Endothelial cell of umbilical vein (primary cell): ENCODE results near the gene BOD1L1. TPM values are rescaled to one million over a fixed set of nuclear protein-coding genes. Genes with fewer than 3 reads are reported as not detected.

Experiments
- BruUV-seq: library from RNA; stranded (reverse); fragments of 400-500 nt; replicated peaks from 2 replicates; lab custom pipeline; 2021; lab: Mats Ljungman, UMichigan
- CTCF ChIA-PET: fragments of 300-600, 350-600 bp; sonication (Branson Sonifier 250); formaldehyde crosslinking; loops from one replicate; lab custom pipeline; 2021; ENCODE audit warnings: antibody characterized with exemption, inconsistent platforms; lab: Charles Lee
- POLR2A ChIA-PET: fragments of 300-600, 350-600 bp; sonication (Branson Sonifier 250); formaldehyde crosslinking; loops from one replicate; lab custom pipeline; 2021; ENCODE audit warnings: antibody characterized with exemption, inconsistent platforms; lab: Charles Lee
- DNase-seq: peaks from one replicate; pipeline ENCODE4 v3.0.0-alpha.2; 2011; ENCODE audit warnings: low read depth, low spot score
- FAIRE-seq: peaks from 2 replicates; lab custom pipeline; 2011; peaks lifted over from hg19 to GRCh38; lab: Jason Lieb, UNC
- H2AFZ ChIP-seq: 2 replicates; pipeline ENCODE4 v1.6.0; 2012; ENCODE audit warnings: low read depth, low read length, control low read depth, inconsistent platforms
- H3K27ac ChIP-seq: 2 replicates; pipeline ENCODE4 v1.5.1; 2011; ENCODE audit warnings: low read depth, mild to moderate bottlenecking, control low read depth, low read length, moderate library complexity; ENCODE audit not compliant: insufficient read depth
- H3K27me3 ChIP-seq, 2 experiments: 2 replicates each; pipeline versions ENCODE4 v1.6.0 to v1.6.1; 2011; ENCODE audit warnings: low read length in 2 of 2, mixed read lengths in 1 of 2; ENCODE audit not compliant: control insufficient read depth in 2 of 2, insufficient read depth in 2 of 2
- H3K36me3 ChIP-seq, 2 experiments: 2 replicates in 1 of 2; 3 replicates in 1 of 2; pipeline ENCODE4 v1.5.1; 2011; ENCODE audit warnings: low read length in 2 of 2, mild to moderate bottlenecking in 1 of 2, moderate library complexity in 1 of 2; ENCODE audit not compliant: control insufficient read depth in 2 of 2, insufficient read depth in 2 of 2; ENCODE audit errors: extremely low read depth in 1 of 2
- H3K4me1 ChIP-seq: 3 replicates; pipeline ENCODE4 v1.5.1; 2011; ENCODE audit warnings: mild to moderate bottlenecking, low read length; ENCODE audit not compliant: control insufficient read depth, insufficient read depth; ENCODE audit errors: extremely low read depth
- H3K4me2 ChIP-seq: 2 replicates; pipeline ENCODE4 v1.6.1; 2011; ENCODE audit warnings: low read length, control low read depth, mixed read lengths; ENCODE audit not compliant: insufficient read depth
- H3K4me3 ChIP-seq, 3 experiments: fragments of 200-600 bp in 1 of 3; sonication (generic), shearing (Covaris generic) in 1 of 3; replicated peaks in 1 of 3; 2 replicates each; pipeline ENCODE4 v1.5.1; 2011 to 2016; ENCODE audit warnings: control low read depth in 3 of 3, low read length in 3 of 3, mild to moderate bottlenecking in 2 of 3, inconsistent platforms in 1 of 3, low read depth in 1 of 3, moderate library complexity in 1 of 3; ENCODE audit not compliant: insufficient read depth in 1 of 3
- H3K79me2 ChIP-seq: 2 replicates; pipeline ENCODE4 v1.6.0; 2012; ENCODE audit warnings: low read length, inconsistent platforms; ENCODE audit not compliant: control insufficient read depth, insufficient read depth
- H3K9ac ChIP-seq: replicated peaks from 2 replicates; pipeline ENCODE3; 2011; ENCODE audit warnings: low read length, control low read depth; ENCODE audit not compliant: insufficient read depth; ENCODE audit errors: extremely low read depth
- H3K9me1 ChIP-seq: replicated peaks from 3 replicates; pipeline ENCODE4 v1.6.0; 2011; ENCODE audit warnings: mild to moderate bottlenecking, low read length; ENCODE audit not compliant: control insufficient read depth, insufficient read depth; ENCODE audit errors: extremely low read depth
- H3K9me3 ChIP-seq: replicated peaks from 2 replicates; pipeline ENCODE4 v1.5.1; 2012; ENCODE audit warnings: low read length, inconsistent platforms; ENCODE audit not compliant: control insufficient read depth, insufficient read depth
- H4K20me1 ChIP-seq: replicated peaks from 2 replicates; pipeline ENCODE3; 2011; ENCODE audit warnings: mild to moderate bottlenecking, low read length; ENCODE audit not compliant: control insufficient read depth, insufficient read depth; ENCODE audit errors: extremely low read depth
- EZH2 ChIP-seq: IDR thresholded peaks from 2 replicates; pipeline ENCODE4 v1.6.1; 2012; ENCODE audit warnings: borderline replicate concordance, low read depth, mild to moderate bottlenecking, moderate library complexity, low read length, inconsistent platforms; ENCODE audit not compliant: severe bottlenecking
- FOS ChIP-seq: IDR thresholded peaks from 2 replicates; pipeline ENCODE4 v1.6.1; 2011; ENCODE audit warnings: mild to moderate bottlenecking, low read length, moderate library complexity, borderline replicate concordance; ENCODE audit not compliant: insufficient read depth
- GATA2 ChIP-seq: IDR thresholded peaks from 2 replicates; pipeline ENCODE4 v1.7.0; 2011; ENCODE audit warnings: low read depth, mild to moderate bottlenecking, moderate library complexity, mixed read lengths, low read length; ENCODE audit not compliant: insufficient read length, insufficient read depth
- JUN ChIP-seq: IDR thresholded peaks from 2 replicates; pipeline ENCODE4 v1.6.1; 2011; ENCODE audit warnings: borderline replicate concordance, low read depth; ENCODE audit not compliant: insufficient read length, insufficient read depth
- MYC ChIP-seq: IDR thresholded peaks from one replicate; pipeline ENCODE4 v1.6.1; 2011; ENCODE audit warnings: mild to moderate bottlenecking, low read depth, low read length
- POLR2A ChIP-seq: IDR thresholded peaks from 2 replicates; pipeline ENCODE4 v1.6.1; 2012; ENCODE audit warnings: low read depth, mild to moderate bottlenecking, control low read depth, low read length
- POLR2AphosphoS5 ChIP-seq: IDR thresholded peaks from 2 replicates; pipeline ENCODE4 v1.6.1; 2012; ENCODE audit warnings: low read depth, mild to moderate bottlenecking, control low read depth, low read length, moderate library complexity; ENCODE audit not compliant: insufficient read depth
- dilution Hi-C: fragments of 300-500 bp; cut with MboI; formaldehyde crosslinking; loops from one replicate; pipeline ENCODE4 v1.15.0; 2019; ENCODE audit warnings: low sequenced_read_pairs; ENCODE audit not compliant: extremely low pct_ligation_motif_present
- intact Hi-C: fragments of 100-400 bp; cut with micrococcal nuclease; formaldehyde crosslinking; loops from one replicate; pipeline ENCODE4 v1.10.0; 2022
- polyA plus RNA-seq, 4 experiments: library from polyadenylated mRNA; depleted of rRNA in 3 of 4; stranded (reverse) in 3 of 4; unstranded in 1 of 4; fragments of >200 nt; gene quantifications; 2 replicates each; pipeline versions ENCODE4 v1.2.1 to v1.2.3, GENCODE V29; 2011 to 2012; ENCODE audit warnings: missing spikeins in 1 of 4
- total RNA-seq: library from RNA; stranded (reverse); gene quantifications from 2 replicates; pipeline ENCODE4 v1.2.3, GENCODE V29; 2021
- TF ChIP-seq, protein P1 (sequence below): IDR thresholded peaks from 2 replicates; pipeline ENCODE4 v1.6.1; 2011; ENCODE audit not compliant: insufficient read depth, insufficient read length
- TF ChIP-seq, protein P2 (sequence below), 2 donors: IDR thresholded peaks; 1 replicate in 1 of 2; 2 replicates in 1 of 2; pipeline ENCODE4 v1.5.1; 2011; ENCODE audit warnings: low read length in 2 of 2, mild to moderate bottlenecking in 2 of 2, moderate library complexity in 2 of 2, control low read depth in 1 of 2, inconsistent platforms in 1 of 2, low read depth in 1 of 2; ENCODE audit not compliant: insufficient read depth in 1 of 2; ENCODE audit errors: extremely low read depth in 1 of 2

Gene BOD1L1
- total and polyA plus RNA-seq, 2 donors (not counting 3 experiments of a cell fraction or from before 2014, with no cell fraction given): 5.2 to 31.2 TPM

DNA sequence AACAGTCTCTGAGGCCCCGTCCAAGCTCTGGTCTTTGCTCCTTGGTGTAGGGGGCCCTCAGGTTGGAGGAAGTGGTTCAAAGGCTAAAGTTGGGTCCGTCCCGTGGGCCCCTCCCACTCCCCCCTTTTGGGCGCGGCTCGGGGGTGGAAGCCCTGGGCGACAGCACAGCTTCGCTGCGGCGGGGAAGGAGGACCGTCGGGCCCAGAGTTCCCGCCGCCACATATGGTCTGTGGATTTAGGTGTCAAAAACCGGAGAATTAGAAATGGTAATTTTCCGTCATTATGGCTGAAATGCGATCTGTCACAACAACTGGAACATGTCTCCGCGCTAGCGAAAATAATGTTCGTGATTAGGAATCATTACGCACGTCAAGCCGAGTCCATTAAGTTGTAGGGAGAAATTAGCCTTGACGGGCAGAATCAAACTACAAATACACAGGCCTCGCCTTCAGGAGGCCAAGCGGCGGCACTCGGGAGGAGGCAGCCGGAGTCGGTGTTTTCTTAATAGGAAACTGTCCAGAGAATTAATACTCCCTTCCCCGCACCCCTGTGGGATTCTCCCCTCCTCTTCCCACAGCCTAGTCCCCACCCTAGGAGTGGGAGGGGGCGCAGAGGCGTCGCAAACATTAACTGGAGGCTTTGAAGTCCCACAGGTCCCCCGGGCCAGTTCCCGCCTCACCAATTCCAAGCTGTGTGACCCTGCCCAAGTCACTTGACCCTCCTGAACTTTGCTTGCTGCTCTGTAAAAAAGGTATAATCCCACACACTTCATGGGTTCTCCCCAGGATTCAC is 98.2 kb downstream of the BOD1L1 start:
- intact Hi-C loops: no loop called here
- DNase-seq: no peak
- BruUV-seq: no TSS peak
- Histone ChIP-seq H3K79me2 (no peaks in the 10 kb centered on the region), H3K4me3 (no peak overlapping the region), H3K9ac (no peak overlapping the region), H3K9me1 (no peaks in the 10 kb centered on the region), H3K4me2 (no peak overlapping the region), H3K4me1 (no peaks in the 10 kb centered on the region), H3K27ac (no peak overlapping the region), H3K36me3 (no peaks in the 10 kb centered on the region), H4K20me1 (no peaks in the 10 kb centered on the region), H2AFZ (no peak overlapping the region), H3K9me3 (peaks cover 4% of the 10 kb centered on the region), H3K27me3 (peaks cover 96 to 97% of the 10 kb centered on the region in 2 experiments)
- no peak for TF ChIP-seq FOS
- TF ChIP-seq JUN: no peak
- TF ChIP-seq, protein P1, sequence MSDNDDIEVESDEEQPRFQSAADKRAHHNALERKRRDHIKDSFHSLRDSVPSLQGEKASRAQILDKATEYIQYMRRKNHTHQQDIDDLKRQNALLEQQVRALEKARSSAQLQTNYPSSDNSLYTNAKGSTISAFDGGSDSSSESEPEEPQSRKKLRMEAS: no peak
- no peak for TF ChIP-seq GATA2
- TF ChIP-seq, protein P2, sequence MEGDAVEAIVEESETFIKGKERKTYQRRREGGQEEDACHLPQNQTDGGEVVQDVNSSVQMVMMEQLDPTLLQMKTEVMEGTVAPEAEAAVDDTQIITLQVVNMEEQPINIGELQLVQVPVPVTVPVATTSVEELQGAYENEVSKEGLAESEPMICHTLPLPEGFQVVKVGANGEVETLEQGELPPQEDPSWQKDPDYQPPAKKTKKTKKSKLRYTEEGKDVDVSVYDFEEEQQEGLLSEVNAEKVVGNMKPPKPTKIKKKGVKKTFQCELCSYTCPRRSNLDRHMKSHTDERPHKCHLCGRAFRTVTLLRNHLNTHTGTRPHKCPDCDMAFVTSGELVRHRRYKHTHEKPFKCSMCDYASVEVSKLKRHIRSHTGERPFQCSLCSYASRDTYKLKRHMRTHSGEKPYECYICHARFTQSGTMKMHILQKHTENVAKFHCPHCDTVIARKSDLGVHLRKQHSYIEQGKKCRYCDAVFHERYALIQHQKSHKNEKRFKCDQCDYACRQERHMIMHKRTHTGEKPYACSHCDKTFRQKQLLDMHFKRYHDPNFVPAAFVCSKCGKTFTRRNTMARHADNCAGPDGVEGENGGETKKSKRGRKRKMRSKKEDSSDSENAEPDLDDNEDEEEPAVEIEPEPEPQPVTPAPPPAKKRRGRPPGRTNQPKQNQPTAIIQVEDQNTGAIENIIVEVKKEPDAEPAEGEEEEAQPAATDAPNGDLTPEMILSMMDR (IDR thresholded peaks at IDR 0.05; ENCODE audit: extremely low read depth in 1 of 2, insufficient read depth in 1 of 2, low read depth in 1 of 2, low read length in 2 of 2): no peak
- TF ChIP-seq EZH2: no peak
- TF ChIP-seq MYC: no peak
- no peak for TF ChIP-seq POLR2AphosphoS5
- no peak for TF ChIP-seq POLR2A
- dilution Hi-C loops: no loop called here
- CTCF ChIA-PET: no interaction called here
- POLR2A ChIA-PET: no interaction called here
- FAIRE-seq: no peak
